Jurkat, Clone E6-1 (cell line): Measurements from ENCODE around the gene MMP15.

Experiments
- DNase-seq: peaks from one replicate; pipeline ENCODE4 v3.0.0-alpha.2; 2011; ENCODE audit warnings: low read depth, low spot score
- H3K4me3 ChIP-seq: 2 replicates; pipeline ENCODE4 v1.5.1; 2011; ENCODE audit warnings: mild to moderate bottlenecking, low read length, control low read depth, moderate library complexity

MMP15 gene

GRCh38 chr16:58044266-58045019 lies 18.9 kb downstream of the MMP15 start:
- no peak overlapping the region for H3K4me3 ChIP-seq
- DNase-seq, result no peak

DNA sequence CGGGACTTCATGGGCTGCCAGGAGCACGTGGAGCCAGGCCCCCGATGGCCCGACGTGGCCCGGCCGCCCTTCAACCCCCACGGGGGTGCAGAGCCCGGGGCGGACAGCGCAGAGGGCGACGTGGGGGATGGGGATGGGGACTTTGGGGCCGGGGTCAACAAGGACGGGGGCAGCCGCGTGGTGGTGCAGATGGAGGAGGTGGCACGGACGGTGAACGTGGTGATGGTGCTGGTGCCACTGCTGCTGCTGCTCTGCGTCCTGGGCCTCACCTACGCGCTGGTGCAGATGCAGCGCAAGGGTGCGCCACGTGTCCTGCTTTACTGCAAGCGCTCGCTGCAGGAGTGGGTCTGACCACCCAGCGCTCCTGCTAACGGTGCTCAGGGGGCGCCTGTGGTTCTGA lies 19.5 kb downstream of the MMP15 start:
- DNase-seq, result no peak
- H3K4me3 ChIP-seq, result no peak overlapping the region

DNA sequence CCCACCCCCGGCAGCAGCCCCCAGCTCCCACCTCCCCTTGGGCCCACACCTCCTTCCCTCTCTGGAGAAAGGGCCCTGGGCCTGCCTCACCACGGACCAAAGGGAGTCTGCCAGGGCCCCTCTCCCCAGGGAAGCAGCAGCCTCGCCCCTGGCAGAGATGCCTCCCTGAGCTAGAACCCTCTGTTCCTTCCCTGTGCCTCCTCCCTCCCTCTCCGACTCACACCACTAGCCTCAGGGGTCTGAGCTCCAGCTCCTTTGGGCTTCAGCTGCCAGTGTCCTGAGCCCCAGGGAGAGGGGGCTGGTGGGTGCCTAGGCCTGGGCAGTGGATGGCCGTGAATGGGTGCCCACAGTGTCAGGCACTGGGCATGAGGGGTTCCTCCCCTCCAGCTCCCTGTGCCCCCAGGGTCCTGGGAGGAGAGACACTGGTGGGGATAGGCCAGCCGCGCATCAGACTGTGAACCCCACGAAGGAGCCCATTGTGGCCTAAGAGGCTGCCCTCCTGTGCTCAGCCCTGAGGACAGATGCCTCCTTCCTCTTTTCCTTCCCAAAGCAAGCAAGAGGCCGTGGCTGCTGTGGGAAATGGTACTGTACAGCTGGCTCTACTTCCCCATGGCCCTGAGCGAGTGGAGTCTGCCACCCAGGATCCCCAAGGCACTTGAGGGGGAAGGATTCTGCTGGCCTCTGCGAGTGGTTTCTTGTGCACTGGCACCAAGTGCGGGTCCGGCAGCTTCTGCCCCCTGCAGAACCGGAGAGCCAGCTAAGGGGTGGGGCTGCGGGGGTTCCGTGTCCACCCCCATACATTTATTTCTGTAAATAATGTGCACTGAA lies 20.7 kb downstream of the MMP15 start:
- no peak overlapping the region for H3K4me3 ChIP-seq
- no peak for DNase-seq

GRCh38 chr16:58046936-58047335 lies 21.4 kb downstream of the MMP15 start:
- H3K4me3 ChIP-seq, result no peak overlapping the region
- no peak for DNase-seq

GRCh38 chr16:58047557-58048348 lies 22.2 kb downstream of the MMP15 start:
- no peak overlapping the region for H3K4me3 ChIP-seq
- no peak for DNase-seq

DNA sequence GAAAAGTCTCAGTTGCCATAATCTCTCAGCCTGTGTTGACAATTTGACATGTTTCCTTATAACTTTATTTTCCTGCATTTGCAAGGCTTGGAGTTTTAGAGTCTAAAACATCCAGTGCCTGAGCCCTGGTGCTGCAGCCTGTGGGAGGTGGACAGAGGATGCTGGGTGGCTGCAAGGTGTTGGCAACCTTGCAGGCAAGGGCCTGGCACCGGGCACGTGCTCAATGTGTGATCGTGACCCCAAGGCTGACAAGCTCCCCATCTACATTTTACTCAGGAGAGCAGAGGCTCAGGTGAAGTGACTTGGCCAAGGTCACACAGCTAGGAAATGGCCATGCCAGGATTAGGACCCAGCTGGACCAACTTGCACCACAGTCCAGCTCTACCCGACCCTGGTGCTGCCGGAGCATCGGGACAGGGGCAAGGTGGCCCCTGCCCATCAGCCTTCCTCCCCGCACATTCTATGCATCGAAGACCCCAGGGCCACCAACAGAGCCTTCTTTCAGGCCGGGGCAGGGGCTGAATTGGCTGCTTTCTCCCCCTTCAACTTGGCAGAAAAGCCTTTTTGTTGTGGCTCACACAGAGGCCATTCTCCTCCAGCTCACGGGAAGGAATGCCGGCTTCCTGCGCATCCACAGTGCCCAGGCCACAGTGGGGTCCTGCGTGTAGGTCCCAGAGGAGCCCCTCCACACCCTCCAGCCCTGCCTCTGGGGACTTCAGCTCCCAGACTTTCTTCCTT lies 23.1 kb downstream of the MMP15 start:
- H3K4me3 ChIP-seq, result no peak overlapping the region
- DNase-seq, result no peak

DNA sequence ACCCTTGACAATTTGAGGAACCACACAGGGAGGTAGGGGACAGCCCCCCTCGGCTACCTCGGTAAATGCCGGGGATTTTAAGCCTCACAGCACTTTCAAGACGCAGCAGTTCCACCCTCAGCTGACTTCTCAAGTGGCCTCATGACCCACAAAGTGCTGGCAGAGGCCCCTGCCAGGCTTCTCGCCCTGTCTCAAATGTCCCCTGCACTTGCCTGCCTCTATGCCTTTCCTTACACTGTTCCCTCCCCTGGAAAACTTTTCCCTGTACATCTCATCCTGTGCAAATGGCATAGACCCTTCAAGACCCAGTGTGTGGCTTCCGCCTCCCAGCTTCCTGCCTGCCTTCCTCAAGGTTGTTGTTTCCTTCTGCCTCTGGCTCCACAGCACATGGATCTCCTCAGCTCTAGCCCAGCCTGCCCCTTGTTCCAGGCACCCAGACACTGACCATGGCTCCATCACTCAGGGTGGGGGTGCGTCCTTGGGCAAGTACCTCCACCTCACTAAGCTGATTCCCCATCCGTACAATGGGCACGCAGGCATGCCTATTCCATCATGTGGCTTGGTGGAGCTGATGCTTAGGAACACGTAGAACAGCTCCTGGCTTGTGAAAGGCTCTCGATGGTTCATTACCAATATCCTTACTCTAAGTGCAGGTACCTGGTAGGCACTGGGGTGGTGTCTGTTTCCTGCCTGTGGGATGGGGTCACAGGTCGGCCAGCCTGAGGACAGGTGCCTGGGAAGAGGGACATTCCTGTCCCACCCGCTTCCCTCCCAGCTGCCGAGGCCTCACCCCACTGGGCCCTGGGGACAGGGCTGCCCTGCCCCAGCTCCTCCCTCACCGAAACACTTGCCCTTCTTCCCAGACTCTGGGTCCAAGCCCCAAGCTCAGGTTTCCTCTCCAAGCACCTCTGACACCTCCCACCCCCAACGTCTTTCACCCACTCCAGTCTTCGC lies 24.0 kb downstream of the MMP15 start:
- no peak overlapping the region for H3K4me3 ChIP-seq
- DNase-seq, result no peak

DNA sequence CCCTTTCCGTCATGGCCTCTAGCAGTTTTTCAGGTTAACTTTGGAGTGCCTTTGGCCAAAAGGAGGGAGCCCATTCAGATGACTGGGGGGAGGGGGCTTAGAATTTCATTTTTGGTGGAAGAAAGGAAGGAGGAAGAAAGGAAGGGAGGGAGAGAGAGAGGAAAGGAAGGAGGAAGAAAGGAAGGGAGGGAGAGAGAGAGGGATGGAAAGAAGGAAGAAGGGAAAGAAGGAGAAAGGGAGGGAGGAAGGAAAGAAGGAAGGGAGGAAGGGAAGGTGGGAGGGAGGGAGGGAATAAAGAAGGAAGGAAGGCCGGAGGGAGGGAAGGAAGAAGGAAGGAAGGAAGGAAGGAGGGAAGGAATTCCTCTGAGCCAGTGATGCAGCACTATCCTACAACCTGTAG lies 25.7 kb downstream of the MMP15 start:
- DNase-seq, result no peak
- H3K4me3 ChIP-seq, result no peak overlapping the region

DNA sequence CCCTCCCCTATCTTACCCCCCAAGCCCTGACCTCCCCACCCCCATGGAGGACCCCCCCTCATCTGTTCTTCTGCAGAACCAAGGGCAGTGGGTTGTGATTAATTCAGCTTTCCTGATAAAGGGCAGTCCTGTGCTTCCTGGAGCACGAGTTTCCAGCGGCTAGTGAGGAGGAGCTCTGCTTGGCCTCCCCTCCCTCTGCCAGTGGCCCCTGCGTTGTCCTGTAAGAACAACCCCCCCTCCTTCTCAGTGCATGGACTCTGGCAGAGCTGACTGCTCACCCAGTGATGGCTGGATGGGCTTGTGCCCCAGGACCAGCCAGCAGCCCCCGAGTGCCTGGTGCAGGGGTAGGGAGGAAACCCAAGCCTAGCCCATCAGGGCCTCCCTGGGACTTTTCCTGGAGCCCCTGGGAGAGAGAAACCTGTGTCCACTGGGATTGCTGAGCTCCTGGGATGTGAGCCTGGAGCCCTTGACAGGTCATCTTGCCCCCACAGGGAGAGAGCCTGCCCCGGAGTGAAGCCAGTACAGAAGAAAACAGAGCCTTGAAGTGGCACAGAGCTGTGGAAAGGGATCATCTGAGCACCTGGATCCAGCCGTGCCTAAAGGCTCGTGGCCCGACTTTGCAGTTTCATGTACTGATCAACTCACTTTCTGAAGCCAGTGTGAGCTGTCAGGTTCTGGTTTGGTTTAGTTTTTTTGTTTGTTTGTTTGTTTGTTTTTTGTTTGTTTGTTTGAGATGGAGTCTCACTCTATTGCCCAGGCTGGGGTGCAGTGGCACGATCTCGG lies 26.5 kb downstream of the MMP15 start:
- H3K4me3 ChIP-seq, result no peak overlapping the region
- DNase-seq, result no peak

GRCh38 chr16:58053682-58054005 lies 28.1 kb downstream of the MMP15 start:
- no peak for DNase-seq

GRCh38 chr16:58054289-58054688 lies 28.7 kb downstream of the MMP15 start:
- no peak overlapping the region for H3K4me3 ChIP-seq
- DNase-seq, result no peak

More at GRCh38 chr16:58053682-58054005, 28.1 kb downstream of the MMP15 start:
- no peak overlapping the region for H3K4me3 ChIP-seq

GRCh38 chr16:58056580-58056979 lies 31.0 kb downstream of the MMP15 start:
- no peak overlapping the region for H3K4me3 ChIP-seq
- no peak for DNase-seq

- H3K4me3 ChIP-seq, result no peak overlapping the region
- DNase-seq, result no peak
These were observed 31.6 kb downstream of the MMP15 start for GRCh38 chr16:58057121-58057520.

DNA sequence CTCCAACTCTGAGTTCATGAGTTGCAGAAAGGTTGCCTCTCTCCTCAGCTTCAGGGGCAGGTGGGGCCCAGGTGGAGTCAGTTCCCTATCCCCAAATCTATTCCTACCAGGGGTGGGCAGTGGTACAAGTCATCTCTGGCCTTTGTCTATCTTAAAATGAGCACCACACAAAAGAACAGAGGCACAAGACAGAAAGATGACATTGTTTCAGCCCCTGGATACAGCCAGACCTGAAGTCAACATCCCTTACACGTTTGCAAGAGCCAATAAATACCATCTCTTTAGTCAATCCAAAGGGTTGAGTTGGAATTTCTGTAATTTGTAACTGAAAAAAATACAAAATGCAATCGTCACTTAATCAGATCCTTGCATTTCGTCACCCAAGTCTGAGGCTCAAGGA lies 32.2 kb downstream of the MMP15 start:
- no peak overlapping the region for H3K4me3 ChIP-seq
- no peak for DNase-seq

DNA sequence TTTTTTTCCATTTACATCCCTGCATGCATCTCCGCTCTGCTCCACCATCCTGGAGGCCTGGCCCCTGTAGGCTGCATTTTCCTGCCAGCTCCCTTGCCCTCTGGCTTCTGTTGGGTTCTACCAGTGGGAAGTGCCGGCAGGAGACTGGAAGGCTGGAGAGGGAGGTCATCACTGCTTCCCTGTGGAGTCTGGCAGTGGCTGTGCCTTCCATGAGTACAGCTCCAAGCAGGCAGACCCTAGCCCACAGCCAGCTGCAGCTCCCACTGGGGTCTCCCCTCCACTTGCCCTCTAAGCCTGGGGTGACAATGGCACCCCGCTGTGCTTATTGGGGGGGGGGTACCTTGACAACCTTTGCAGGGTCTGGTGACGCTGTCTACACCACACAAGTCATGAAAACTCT lies 37.3 kb downstream of the MMP15 start:
- no peak overlapping the region for H3K4me3 ChIP-seq
- DNase-seq, result no peak

GRCh38 chr16:58063377-58064076 lies 38.0 kb downstream of the MMP15 start:
- DNase-seq, result no peak
- no peak overlapping the region for H3K4me3 ChIP-seq

- no peak for DNase-seq
- no peak overlapping the region for H3K4me3 ChIP-seq
These were observed 45.0 kb downstream of the MMP15 start for GRCh38 chr16:58070585-58070984.
